ENCODE measurements around the gene ARHGAP15.
"Not testable (repeated sequence)": the region's sequence is repeated elsewhere in the genome, so short reads cannot be mapped to it uniquely, and the experiment has no call there.

The ARHGAP15 gene

DNA sequence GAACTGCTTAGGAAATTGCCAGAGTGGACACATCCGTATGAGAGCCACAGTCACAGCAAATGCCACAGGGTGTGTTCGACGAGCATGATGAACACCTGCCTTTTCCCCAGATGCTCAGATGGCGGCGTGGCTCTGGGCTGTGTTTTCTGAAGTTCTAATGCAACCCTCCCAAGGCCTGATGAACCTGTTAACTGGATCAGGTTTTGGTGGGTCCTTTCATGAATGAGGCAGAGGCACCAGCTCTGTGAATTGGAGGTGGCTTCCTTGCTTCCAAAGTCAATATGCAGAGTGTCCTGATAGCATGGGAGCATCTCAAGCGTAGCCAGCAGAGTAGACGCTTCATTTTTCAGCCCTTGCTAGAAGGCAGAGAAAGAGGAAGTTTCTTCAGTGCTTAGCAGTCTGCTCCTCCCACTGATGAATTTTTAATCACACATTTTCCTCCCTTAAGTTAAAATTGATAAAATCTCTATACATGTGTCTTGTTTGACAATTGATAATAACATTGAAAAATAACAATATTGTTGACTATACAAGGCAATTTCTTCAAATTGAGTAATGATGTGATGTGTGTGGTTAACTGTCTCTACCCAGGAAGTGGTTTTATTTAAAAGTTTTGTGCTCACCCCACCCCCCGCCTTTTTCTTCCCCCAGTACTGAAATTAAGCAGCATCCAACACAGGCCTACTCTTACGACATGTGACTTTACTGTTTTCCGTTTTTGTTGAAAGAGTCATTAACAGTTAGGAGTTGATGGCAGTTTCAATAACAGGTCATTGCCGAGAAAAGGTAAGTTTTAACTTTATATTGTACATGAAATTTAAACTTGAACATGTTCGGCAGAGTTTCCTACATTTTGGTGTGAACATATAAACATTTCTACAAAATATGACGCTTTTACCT lies at the start of gene ARHGAP15:
TSS of gene ARHGAP15 (plus strand) at position 739 of the 900 bp plus-strand sequence.
- no peaks in the 10 kb centered on the region for H4K20me1 ChIP-seq
- H3K27ac ChIP-seq: peak within 1 kb of the TSS; percentile 90
- H3K27me3 ChIP-seq: no peaks in the 10 kb centered on the region
- H3K4me3 ChIP-seq: peak within 1 kb of the TSS; percentile 67
- 0 out of 2 replicates have a peak, but pooled peaks cover 4% of the 10 kb centered on the region for H3K36me3 ChIP-seq
- peaks cover 38% of the 10 kb centered on the region for H3K4me1 ChIP-seq
- TF ChIP-seq Cebpa-rat (IDR thresholded peaks at IDR 0.05): no peak
- peak within 1 kb of the TSS; percentile 81 for H3K4me2 ChIP-seq
- peak within 1 kb of the TSS; percentile 75 for H3K9ac ChIP-seq
- H3K9me3 ChIP-seq: no peaks in the 10 kb centered on the region

DNA sequence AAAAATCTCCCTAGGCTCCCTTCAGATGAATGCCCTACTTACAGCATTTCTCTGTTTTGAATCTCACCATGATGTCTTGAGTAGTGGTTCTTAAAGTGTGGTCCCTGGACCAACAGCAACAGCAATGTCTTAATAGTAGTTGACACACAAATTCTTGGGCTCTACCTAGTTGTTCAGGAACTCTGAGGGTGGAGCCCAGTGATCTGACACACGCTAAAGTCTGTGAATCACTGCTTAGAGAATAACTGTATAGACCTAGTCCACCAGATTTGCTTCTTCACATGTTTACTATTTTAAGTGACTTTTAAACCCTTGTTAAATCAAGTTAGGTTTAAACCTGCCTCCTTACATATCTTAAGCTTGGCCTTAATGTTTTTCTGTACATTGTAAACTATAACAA lies 47.6 kb upstream of the ARHGAP15 start:
- Histone ChIP-seq H3K27me3 (no peaks in the 10 kb centered on the region), H3K27ac (no peak overlapping the region), H3K4me3 (no peak overlapping the region), H3K4me2 (no peak overlapping the region), H3K36me3 (no peaks in the 10 kb centered on the region), H3K9me3 (no peaks in the 10 kb centered on the region), H3K4me1 (no peaks in the 10 kb centered on the region), H4K20me1 (no peaks in the 10 kb centered on the region), H3K9ac (no peak overlapping the region)
- TF ChIP-seq Cebpa-rat (IDR thresholded peaks at IDR 0.05): no peak

DNA sequence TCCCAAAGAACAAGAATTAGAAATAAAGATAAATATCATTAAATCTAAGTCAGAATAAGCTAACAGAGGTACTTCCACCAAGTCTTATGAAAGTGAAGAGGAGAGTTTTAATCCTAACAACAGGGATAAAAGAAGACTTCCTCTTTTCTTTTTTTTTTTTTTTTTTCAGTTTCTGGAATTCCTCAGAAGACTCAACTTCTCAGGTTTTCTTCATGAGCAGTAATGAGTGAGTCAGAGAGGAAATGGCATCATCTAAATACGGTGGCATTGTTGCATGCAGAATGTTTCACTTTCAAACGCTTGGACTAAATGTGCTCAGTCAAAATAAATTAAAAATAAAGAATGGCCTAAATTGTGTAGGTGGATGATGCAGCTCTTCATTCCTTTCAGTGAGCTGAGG lies 45.6 kb upstream of the ARHGAP15 start:
- Histone ChIP-seq H3K27me3 (no peaks in the 10 kb centered on the region), H3K36me3 (no peaks in the 10 kb centered on the region), H3K4me2 (no peak overlapping the region), H3K9ac (no peak overlapping the region), H3K4me3 (no peak overlapping the region), H3K27ac (no peak overlapping the region), H4K20me1 (no peaks in the 10 kb centered on the region), H3K4me1 (peaks cover 7% of the 10 kb centered on the region; the same call in 1 of the 2 replicates), H3K9me3 (no peaks in the 10 kb centered on the region)
- no peak for TF ChIP-seq Cebpa-rat (IDR thresholded peaks at IDR 0.05)

DNA sequence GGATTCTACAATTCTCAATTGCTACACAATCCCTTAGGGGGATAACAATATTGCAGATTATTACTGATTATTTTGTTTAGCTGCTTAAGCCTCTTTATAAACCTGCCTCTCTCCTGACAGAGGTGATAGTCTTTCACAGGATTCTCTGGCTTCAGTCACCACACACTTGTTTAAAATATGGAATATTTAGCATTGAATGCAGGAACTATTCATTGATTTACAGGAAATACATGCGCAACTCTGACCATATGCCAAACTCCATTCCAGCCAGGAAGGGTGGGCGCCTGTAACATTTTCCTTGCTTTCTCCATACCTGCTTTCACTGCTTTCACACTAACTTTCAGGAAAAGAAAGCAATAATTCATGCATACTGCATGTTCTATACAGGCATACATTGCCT lies 44.8 kb upstream of the ARHGAP15 start:
- no peaks in the 10 kb centered on the region for H4K20me1 ChIP-seq
- H3K4me1 ChIP-seq: peaks cover 7% of the 10 kb centered on the region; the same call in 1 of the 2 replicates
- H3K9ac ChIP-seq: no peak overlapping the region
- no peak overlapping the region for H3K27ac ChIP-seq
- TF ChIP-seq Cebpa-rat (IDR thresholded peaks at IDR 0.05): no peak
- H3K9me3 ChIP-seq: no peaks in the 10 kb centered on the region
- no peak overlapping the region for H3K4me2 ChIP-seq
- no peak overlapping the region for H3K4me3 ChIP-seq
- no peaks in the 10 kb centered on the region for H3K36me3 ChIP-seq
- no peaks in the 10 kb centered on the region for H3K27me3 ChIP-seq

DNA sequence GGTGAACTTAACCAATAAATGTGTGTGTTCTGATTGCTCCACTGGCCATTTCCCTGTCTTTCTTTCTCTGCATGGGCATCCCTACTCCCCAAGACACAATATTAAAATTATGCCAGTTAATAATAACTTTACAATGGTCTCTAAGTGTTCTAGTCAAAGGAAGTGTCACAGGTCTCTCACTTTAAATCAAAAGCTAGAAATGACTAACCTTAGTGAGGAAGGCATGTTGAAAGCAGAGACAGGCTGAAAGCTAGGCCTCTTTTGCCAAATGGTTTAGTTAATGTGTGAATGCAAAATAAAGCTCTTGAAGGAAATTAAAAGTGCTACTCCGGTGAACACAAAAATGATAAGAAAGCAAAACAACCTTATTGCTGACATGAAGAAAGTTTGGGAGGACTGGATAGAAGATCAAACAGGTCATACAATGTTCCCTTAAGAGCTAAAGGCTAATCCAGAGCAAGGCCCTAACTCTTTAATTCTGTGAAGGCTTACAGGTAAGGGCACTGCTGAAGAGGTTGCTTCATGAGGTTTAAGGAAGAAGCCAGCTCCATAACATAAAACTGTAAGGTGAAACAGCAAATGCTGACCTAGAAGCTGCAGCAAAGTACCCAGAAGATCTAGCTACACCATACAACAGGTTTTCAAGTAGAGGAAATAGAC lies 44.0 kb upstream of the ARHGAP15 start:
- TF ChIP-seq Cebpa-rat (IDR thresholded peaks at IDR 0.05): no peak
- Histone ChIP-seq H3K36me3 (no peaks in the 10 kb centered on the region), H3K4me1 (peaks cover 7% of the 10 kb centered on the region; the same call in 1 of the 2 replicates), H3K4me2 (no peak overlapping the region), H3K9me3 (no peaks in the 10 kb centered on the region), H3K4me3 (no peak overlapping the region), H3K9ac (no peak overlapping the region), H4K20me1 (no peaks in the 10 kb centered on the region), H3K27ac (no peak overlapping the region), H3K27me3 (no peaks in the 10 kb centered on the region)

DNA sequence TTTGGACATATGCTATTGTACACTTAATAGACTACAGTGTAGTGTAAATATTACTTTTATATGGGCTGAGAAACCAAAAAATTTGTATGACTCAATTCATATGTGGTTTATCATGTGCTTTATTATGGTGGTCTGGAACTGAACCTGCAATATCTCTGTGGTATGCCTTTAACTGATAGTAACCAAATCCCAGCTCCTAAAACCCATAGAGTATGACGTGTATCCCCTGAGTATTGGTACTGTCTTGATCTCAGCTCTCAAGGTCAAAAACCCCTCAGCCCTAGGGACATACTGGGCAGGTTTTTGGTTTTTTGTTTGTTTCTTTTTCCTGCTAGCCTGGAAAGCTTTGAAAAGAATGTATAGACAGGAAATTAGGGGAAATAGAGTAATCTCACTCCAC lies 42.2 kb upstream of the ARHGAP15 start:
- no peak overlapping the region for H3K27ac ChIP-seq
- no peak overlapping the region for H3K4me2 ChIP-seq
- no peaks in the 10 kb centered on the region for H3K27me3 ChIP-seq
- TF ChIP-seq Cebpa-rat (IDR thresholded peaks at IDR 0.05): no peak
- H4K20me1 ChIP-seq: no peaks in the 10 kb centered on the region
- H3K4me3 ChIP-seq: no peak overlapping the region
- no peaks in the 10 kb centered on the region for H3K9me3 ChIP-seq
- H3K9ac ChIP-seq: no peak overlapping the region
- H3K4me1 ChIP-seq: peaks cover 7% of the 10 kb centered on the region; the same call in 1 of the 2 replicates
- no peaks in the 10 kb centered on the region for H3K36me3 ChIP-seq

DNA sequence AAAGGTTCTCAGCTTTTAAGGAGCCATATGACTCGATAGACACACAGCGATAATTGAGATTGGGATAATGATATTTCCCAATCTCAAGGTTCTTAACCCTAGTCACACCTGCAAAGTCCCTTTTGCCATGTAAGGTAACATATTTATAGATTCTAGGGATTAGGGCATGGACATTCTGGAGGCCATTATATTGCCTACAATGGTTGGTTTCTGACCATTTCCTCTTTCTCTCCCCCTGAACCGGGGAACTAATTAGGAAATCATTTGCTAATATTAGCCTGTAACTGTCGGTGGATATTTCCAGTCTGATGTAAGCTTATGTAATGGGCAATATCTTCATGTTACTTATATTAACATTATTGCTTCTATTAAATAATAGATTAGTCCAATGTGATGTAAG lies 40.8 kb upstream of the ARHGAP15 start:
- H3K9ac ChIP-seq: no peak overlapping the region
- no peak overlapping the region for H3K4me2 ChIP-seq
- H3K4me1 ChIP-seq: peaks cover 7% of the 10 kb centered on the region; the same call in 1 of the 2 replicates
- no peaks in the 10 kb centered on the region for H3K9me3 ChIP-seq
- no peak overlapping the region for H3K27ac ChIP-seq
- no peaks in the 10 kb centered on the region for H3K36me3 ChIP-seq
- no peak for TF ChIP-seq Cebpa-rat (IDR thresholded peaks at IDR 0.05)
- H3K4me3 ChIP-seq: no peak overlapping the region
- no peaks in the 10 kb centered on the region for H3K27me3 ChIP-seq
- no peaks in the 10 kb centered on the region for H4K20me1 ChIP-seq

DNA sequence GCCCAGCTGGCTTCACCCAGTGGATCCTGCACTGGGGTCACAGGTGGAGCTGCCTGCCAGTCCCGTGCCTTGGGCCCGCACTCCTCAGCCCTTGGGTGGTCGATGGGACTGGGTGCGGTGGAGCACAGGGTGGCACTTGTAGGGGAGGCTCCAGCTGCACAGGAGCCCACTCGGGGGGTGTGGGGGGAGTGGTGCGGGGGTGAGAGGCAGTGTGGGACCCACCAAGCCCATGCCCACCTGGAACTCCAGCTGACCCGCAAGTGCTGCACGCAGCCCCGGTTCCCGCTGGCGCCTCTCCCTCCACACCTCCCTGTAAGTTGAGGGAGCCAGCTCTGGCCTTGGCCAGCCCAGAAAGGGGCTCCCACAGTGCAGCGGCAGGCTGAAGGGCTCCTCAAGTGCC lies 39.7 kb upstream of the ARHGAP15 start:
- not testable (repeated sequence) for H4K20me1 ChIP-seq, H3K36me3 ChIP-seq, H3K4me1 ChIP-seq, H3K27ac ChIP-seq, H3K9me3 ChIP-seq, H3K9ac ChIP-seq, H3K4me2 ChIP-seq, H3K27me3 ChIP-seq, H3K4me3 ChIP-seq

DNA sequence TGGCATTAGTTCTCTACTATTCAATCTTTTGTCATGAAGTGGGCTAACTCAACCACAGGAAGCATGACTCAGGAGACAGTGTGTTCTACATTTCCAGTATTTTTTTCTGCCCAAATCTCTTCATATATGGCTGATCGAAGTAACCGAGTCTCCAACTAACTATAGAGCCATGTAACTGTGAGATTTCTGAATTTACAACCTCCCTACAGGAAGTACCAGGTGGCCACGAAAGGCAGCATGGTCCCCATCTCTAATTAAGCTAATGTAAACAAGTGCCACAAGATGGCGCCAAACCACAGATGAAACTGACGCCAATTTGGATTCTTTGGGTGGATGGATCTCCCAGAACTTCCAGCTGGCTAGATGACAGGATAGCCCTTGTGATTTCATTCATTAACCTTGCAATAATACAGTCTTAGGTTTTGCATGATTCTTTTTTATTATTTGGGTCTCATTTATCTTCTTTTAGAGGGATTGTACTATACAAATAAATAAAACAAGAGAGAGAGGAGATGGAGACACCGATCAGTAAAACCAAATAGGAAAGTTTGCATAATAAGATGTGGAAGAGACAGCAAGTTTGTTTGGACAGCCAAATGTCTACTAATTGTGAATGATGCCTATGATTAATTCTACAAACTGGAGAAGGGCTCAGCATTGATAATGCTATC lies 18.3 kb upstream of the ARHGAP15 start:
- Histone ChIP-seq H3K4me2 (no peak overlapping the region; the same call in 1 of the 2 replicates), H3K36me3 (no peaks in the 10 kb centered on the region), H3K9ac (no peak overlapping the region), H3K4me3 (no peak overlapping the region), H3K4me1 (no peaks in the 10 kb centered on the region), H4K20me1 (no peaks in the 10 kb centered on the region), H3K9me3 (no peaks in the 10 kb centered on the region), H3K27ac (no peak overlapping the region), H3K27me3 (no peaks in the 10 kb centered on the region)
- TF ChIP-seq Cebpa-rat (IDR thresholded peaks at IDR 0.05): no peak

DNA sequence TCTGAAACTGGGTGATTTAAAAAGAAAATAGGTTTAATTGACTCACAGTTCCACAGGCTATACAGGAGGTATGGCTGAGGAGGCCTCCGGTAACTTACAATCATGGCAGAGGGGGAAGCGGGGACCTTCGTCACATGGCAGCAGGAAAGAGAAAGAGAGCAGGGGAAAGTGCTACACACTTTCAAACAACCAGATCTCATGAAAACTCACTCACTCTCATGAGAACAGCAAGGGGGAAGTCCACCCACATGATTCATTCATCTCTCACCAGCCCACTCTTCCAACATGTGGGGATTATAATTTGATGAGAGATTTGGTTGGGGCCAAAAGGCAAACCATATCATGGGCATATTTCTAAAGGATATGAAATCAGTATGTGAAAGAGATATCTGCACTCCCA lies 12.0 kb upstream of the ARHGAP15 start:
- Histone ChIP-seq H3K9me3 (no peaks in the 10 kb centered on the region), H3K4me3 (no peak overlapping the region), H3K36me3 (no peaks in the 10 kb centered on the region), H3K9ac (no peak overlapping the region), H3K27me3 (no peaks in the 10 kb centered on the region), H3K27ac (no peak overlapping the region), H4K20me1 (no peaks in the 10 kb centered on the region), H3K4me2 (no peak overlapping the region), H3K4me1 (no peaks in the 10 kb centered on the region)
- TF ChIP-seq Cebpa-rat (IDR thresholded peaks at IDR 0.05): no peak

All from BLaER1 (cell line).